CD4-positive, alpha-beta T cell (primary cell): ENCODE results near the gene UNC13C. TPM values are rescaled to one million over a fixed set of nuclear protein-coding genes. Genes with fewer than 3 reads are reported as not detected.

Source experiments
- ATAC-seq: fragments of 200-7000 bp; cut with Tn5 transposase; one replicate; pipeline ENCODE4 v1.10.0; 2022; ENCODE audit warnings: mild to moderate bottlenecking; ENCODE audit not compliant: poor library complexity
- CTCF ChIA-PET: fragments of 350-600 bp; sonication (Branson Sonifier 250); formaldehyde crosslinking; loops from one replicate; lab custom pipeline; 2021; ENCODE audit warnings: antibody characterized with exemption, inconsistent platforms; lab: Charles Lee
- POLR2A ChIA-PET: fragments of 350-600 bp; sonication (Branson Sonifier 250); formaldehyde crosslinking; loops from one replicate; lab custom pipeline; 2021; ENCODE audit warnings: antibody characterized with exemption, inconsistent platforms; lab: Charles Lee
- DNase-seq, 14 experiments: peaks; one replicate each; pipeline ENCODE4 v3.0.0-alpha.2; 2013 to 2020; ENCODE audit warnings: mixed read lengths in 2 of 14
- H3K27ac ChIP-seq, 2 donors: one replicate each; pipeline versions ENCODE4 v1.5.1 to v1.7.0; 2013; ENCODE audit warnings: low read length in 2 of 2, low read depth in 1 of 2, mild to moderate bottlenecking in 1 of 2
- H3K27me3 ChIP-seq, 2 experiments: 1 replicate in 1 of 2; 2 replicates in 1 of 2; pipeline versions ENCODE4 v1.6.1 to v1.7.0; 2013; ENCODE audit warnings: low read length in 2 of 2, control low read depth in 1 of 2, mild to moderate bottlenecking in 1 of 2, moderate library complexity in 1 of 2; ENCODE audit not compliant: insufficient read depth in 2 of 2, control insufficient read depth in 1 of 2
- H3K36me3 ChIP-seq: one replicate; pipeline ENCODE4 v1.6.1; 2013; ENCODE audit warnings: low read length, control low read depth; ENCODE audit not compliant: insufficient read depth
- H3K4me1 ChIP-seq: one replicate; pipeline ENCODE4 v1.6.1; 2013; ENCODE audit warnings: low read length, control low read depth; ENCODE audit not compliant: insufficient read depth
- H3K4me3 ChIP-seq: one replicate; pipeline ENCODE4 v1.5.1; 2013; ENCODE audit warnings: mild to moderate bottlenecking, low read length, moderate library complexity
- H3K9me3 ChIP-seq, 2 experiments: 1 replicate in 1 of 2; 2 replicates in 1 of 2; pipeline versions ENCODE4 v1.6.1 to v1.7.0; 2013; ENCODE audit warnings: low read length in 2 of 2, mild to moderate bottlenecking in 2 of 2, control low read depth in 1 of 2, moderate library complexity in 1 of 2; ENCODE audit not compliant: control insufficient read depth in 1 of 2, insufficient read depth in 1 of 2
- H3K27ac Mint-ChIP-seq: one replicate; pipeline ENCODE4 v1.8.0; 2020; ENCODE audit warnings: mixed read lengths
- H3K27me3 Mint-ChIP-seq: one replicate; pipeline ENCODE4 v1.8.0; 2021; ENCODE audit warnings: mixed read lengths
- H3K36me3 Mint-ChIP-seq: one replicate; pipeline ENCODE4 v1.8.0; 2021; ENCODE audit warnings: low read depth, mixed read lengths
- H3K4me1 Mint-ChIP-seq: one replicate; pipeline ENCODE4 v1.8.0; 2021; ENCODE audit warnings: low read depth, mixed read lengths
- H3K4me3 Mint-ChIP-seq: one replicate; pipeline ENCODE4 v1.8.0; 2020; ENCODE audit warnings: mild to moderate bottlenecking, mixed read lengths
- H3K9me3 Mint-ChIP-seq: one replicate; pipeline ENCODE4 v1.8.0; 2020; ENCODE audit warnings: mixed read lengths
- CTCF ChIP-seq: fragments of 200-600 bp; IDR thresholded peaks from one replicate; pipeline ENCODE4 v1.8.0; 2022; ENCODE audit warnings: antibody characterized with exemption, mild to moderate bottlenecking
- intact Hi-C, 2 experiments: fragments of 100-400 bp; cut with DNase I in 1 of 2; cut with micrococcal nuclease in 1 of 2; formaldehyde crosslinking; loops; one replicate each; pipeline versions ENCODE4 v1.15.1 to v1.9.0; 2023 to 2025; cut with DNase I, micrococcal nuclease
- total RNA-seq, 174 experiments: library from RNA in 2 of 174; stranded (reverse) in 2 of 174; gene quantifications; one replicate each; pipeline ENCODE4 v1.2.3 and lab custom pipeline; 2021 to 2026

The UNC13C gene
- total RNA-seq, 2 experiments from 2014 or later = not detected

- no peak for ATAC-seq
- no peak overlapping the region for H3K27ac Mint-ChIP-seq
- Histone ChIP-seq H3K4me1 (no peaks in the 10 kb centered on the region), H3K27me3 (no peaks in the 10 kb centered on the region), H3K9me3 (no peaks in the 10 kb centered on the region), H3K27ac (no peak overlapping the region), H3K4me3 (no peak overlapping the region), H3K36me3 (no peaks in the 10 kb centered on the region)
- H3K4me3 Mint-ChIP-seq = no peak overlapping the region
- no peaks in the 10 kb centered on the region for H3K36me3 Mint-ChIP-seq
- intact Hi-C loops = no loop called here
- no peaks in the 10 kb centered on the region for H3K4me1 Mint-ChIP-seq
- no peak for DNase-seq
- ChIA-PET CTCF (no interaction called here), POLR2A (no interaction called here)
- peaks cover 8% of the 10 kb centered on the region for H3K9me3 Mint-ChIP-seq
- no peak for TF ChIP-seq CTCF
- no peaks in the 10 kb centered on the region for H3K27me3 Mint-ChIP-seq
These were observed 662.6 kb downstream of the UNC13C start for GRCh38 chr15:54640873-54641272.

GRCh38 chr15:54644796-54645195 lies 666.6 kb downstream of the UNC13C start:
- H3K27me3 Mint-ChIP-seq = no peaks in the 10 kb centered on the region
- POLR2A ChIA-PET = no interaction called here
- DNase-seq (no peak), ATAC-seq (no peak)
- no peak overlapping the region for H3K4me3 ChIP-seq
- no peaks in the 10 kb centered on the region for H3K36me3 ChIP-seq
- TF ChIP-seq CTCF = no peak
- no peaks in the 10 kb centered on the region for H3K36me3 Mint-ChIP-seq
- CTCF ChIA-PET = no interaction called here
- H3K9me3 ChIP-seq = peaks cover 7 to 8% of the 10 kb centered on the region in 2 experiments
- intact Hi-C loops = no loop called here
- H3K27me3 ChIP-seq = no peaks in the 10 kb centered on the region
- no peak overlapping the region for H3K27ac Mint-ChIP-seq
- H3K9me3 Mint-ChIP-seq = peaks cover 5% of the 10 kb centered on the region
- no peaks in the 10 kb centered on the region for H3K4me1 Mint-ChIP-seq
- H3K27ac ChIP-seq = no peak overlapping the region
- H3K4me1 ChIP-seq = no peaks in the 10 kb centered on the region
- H3K4me3 Mint-ChIP-seq = no peak overlapping the region

- DNase-seq (no peak), ATAC-seq (no peak)
- intact Hi-C loops = no loop called here
- H3K4me1 Mint-ChIP-seq = no peaks in the 10 kb centered on the region
- no peaks in the 10 kb centered on the region for H3K36me3 ChIP-seq
- no peak overlapping the region for H3K4me3 Mint-ChIP-seq
- H3K27me3 Mint-ChIP-seq = no peaks in the 10 kb centered on the region
- POLR2A ChIA-PET = no interaction called here
- H3K9me3 Mint-ChIP-seq = no peaks in the 10 kb centered on the region
- H3K36me3 Mint-ChIP-seq = no peaks in the 10 kb centered on the region
- H3K27ac ChIP-seq = no peak overlapping the region
- CTCF ChIA-PET = no interaction called here
- no peak for TF ChIP-seq CTCF
- no peak overlapping the region for H3K4me3 ChIP-seq
- no peaks in the 10 kb centered on the region for H3K4me1 ChIP-seq
- no peaks in the 10 kb centered on the region for H3K27me3 ChIP-seq
- H3K27ac Mint-ChIP-seq = no peak overlapping the region
- H3K9me3 ChIP-seq = no peaks in the 10 kb centered on the region
These were observed 681.4 kb downstream of the UNC13C start for GRCh38 chr15:54659646-54660045.
